Limb (tissue), 2 donors: ENCODE results near the gene STRN4.

ENCODE experiments used
- DNase-seq, 2 donors: peaks; one replicate each; pipeline ENCODE4 v3.0.0-alpha.2; 2016; ENCODE audit errors: extremely low spot score in 2 of 2

The STRN4 gene

DNA sequence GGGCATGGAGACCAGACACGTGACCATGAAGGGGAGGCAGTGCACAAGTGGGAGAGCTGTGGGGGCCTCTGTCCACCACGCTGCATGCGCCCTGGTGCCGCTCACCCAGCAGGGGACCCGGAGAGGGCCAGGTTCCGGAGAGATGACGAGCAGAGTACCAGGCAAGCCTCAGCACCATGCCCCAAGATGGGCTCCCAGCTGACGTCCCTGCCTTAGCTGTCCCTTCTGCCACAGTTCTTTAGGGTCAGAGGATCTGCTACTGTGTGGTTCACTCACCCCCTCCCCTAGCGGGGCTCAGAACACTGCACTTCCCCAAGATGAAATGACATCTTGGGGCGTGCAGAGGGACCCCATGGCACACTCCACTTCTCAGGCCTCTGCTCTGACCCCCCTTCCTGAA, 19.7 kb downstream of the STRN4 start:
- DNase-seq: peak in 1 of 2 donors; percentile 24

DNA sequence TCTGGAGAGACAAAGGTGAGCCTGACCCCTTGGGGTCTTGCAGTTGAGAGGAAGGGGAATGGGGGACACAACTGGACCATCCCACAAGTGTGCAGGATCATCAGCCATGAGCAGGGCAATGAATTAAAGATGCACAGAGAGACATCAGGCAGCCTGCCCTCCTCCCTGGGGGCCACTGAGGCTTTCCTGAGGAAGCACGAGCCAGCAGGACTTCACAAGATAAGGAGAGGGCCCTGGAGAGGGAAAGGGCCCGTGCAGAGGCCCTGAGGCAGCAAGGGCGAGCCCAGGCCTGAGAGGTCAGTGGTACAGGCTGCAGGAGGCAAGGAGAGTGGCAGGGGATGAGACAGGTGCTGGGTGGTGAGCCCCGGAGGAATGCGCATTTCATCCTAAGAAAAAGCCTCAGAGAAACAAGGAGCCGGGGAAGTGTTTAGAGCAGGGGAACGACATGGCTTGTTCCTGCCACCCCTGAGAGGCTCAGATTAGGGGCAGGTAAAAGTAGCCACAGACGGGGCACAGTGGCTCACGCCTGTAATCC, 20.3 kb downstream of the STRN4 start:
- no peak for DNase-seq

DNA sequence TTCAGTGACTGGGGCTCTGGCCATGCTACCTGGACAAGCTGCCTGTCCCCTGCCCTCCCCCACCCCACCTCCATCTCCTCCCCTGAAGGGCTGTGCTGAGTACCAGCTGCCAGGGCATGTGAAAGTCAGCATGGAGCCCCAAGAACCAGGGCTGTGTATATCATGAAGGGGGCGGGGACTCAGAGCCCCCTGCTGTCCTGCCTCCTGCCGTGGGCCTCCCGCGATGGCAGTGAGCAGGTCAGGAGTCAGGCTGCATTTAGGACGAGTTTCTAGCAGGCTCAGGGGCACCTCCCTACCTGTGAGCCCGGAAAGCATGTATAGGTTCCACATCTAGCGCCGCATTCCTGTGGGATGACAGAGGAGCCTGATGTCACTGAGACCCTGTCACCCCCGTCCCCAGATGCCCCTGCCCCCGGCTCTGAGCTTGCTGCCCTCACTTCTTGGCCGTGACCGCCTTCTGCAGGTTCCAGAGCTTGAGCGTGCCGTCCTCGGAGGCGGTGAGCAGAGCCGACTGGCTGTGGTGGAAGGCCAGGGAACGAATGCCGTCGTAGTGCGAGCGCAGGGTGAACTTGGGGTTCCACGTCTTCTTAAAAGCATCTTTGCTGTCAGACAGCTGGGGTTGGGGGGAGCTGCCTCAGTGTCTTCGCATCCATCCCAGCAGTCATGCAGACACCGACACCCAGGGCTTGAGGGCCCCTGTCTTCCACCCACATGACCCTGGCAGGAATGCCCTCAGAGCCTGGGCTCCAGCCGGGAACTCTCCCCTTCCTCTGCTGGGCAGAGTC, 21.0 kb downstream of the STRN4 start:
- peak in 1 of 2 donors; percentile 26 for DNase-seq

DNA sequence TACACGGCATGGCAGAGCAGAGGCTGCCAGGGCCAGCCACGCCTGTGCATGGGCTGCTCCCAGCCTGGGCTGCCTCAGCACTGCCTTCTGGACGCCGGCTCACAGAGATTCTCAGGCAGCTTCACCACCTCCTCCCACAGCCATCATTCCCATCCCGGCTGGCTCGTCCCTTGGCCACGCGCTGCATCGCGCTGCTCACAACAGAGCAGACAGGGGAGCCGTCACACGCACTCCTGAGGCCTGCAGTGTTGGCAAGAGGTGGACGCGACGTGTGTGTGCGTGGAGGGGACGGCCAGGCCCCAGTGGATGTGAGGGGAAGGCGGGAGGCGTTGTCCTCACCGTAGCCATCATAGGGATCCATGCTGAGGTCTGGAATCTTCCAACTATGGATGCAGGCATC, 21.8 kb downstream of the STRN4 start:
- DNase-seq: no peak

- DNase-seq: no peak
Observed at GRCh38 chr19:46723471-46723870, 22.8 kb downstream of the STRN4 start.

GRCh38 chr19:46723023-46723461, 23.2 kb downstream of the STRN4 start:
- DNase-seq: peak in 1 of 2 donors; percentile 21

GRCh38 chr19:46722421-46723022, 23.7 kb downstream of the STRN4 start:
- DNase-seq: peak in 1 of 2 donors; percentile 25

DNA sequence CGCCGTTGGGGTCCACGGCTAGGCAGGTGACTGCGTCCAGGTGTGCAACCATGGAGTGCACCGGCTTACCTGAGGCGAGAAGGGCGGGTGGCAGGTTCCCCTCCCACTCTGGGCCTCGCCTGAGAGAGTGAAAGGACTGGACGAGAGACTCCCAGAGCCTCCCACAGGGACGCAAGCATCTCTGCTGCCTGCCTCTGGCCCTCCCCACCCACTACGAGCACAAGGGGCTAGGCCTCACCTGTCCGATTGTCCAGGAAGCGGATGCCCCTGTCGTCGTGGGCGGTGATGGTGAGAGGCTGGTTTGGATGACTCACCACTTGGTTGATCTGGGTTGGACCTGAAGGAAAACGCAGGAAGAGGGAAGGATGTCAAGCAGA, 24.3 kb downstream of the STRN4 start:
- no peak for DNase-seq

DNA sequence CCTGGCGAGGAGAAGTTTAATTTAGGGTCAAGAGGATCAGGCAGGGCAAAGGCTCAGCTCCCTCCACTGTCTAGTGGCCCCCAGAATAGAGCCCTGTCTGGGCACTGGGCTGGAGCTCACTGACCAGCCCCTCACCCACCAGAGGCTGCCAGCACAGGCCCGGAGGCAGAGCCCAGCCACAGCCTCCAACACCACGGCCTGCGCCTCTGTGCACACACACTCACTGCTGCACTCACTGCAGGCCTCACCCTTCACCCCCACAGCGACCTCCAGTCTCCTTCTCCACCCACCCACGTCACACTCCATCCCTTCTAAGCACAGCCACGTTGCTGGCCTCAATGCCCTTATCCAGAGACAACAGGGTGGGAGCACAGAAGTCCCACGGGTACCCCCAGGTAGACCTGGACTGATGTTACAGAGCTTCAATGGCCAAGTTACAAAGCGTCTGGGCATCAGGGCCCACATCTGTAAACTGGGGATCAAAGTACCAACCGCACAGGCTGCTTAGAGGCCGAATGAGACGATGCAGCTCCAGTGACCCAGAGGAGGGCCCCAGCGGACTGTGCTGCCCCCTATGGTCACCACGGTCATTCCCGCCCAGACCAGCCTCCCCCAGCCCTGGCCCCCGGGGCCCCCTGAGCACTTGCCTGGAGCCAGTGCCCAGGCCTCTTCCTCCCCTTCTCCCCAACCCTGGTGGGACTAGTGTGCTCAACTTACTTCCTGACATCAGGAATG, 24.8 kb downstream of the STRN4 start:
- DNase-seq: peak in 1 of 2 donors; percentile 34

DNA sequence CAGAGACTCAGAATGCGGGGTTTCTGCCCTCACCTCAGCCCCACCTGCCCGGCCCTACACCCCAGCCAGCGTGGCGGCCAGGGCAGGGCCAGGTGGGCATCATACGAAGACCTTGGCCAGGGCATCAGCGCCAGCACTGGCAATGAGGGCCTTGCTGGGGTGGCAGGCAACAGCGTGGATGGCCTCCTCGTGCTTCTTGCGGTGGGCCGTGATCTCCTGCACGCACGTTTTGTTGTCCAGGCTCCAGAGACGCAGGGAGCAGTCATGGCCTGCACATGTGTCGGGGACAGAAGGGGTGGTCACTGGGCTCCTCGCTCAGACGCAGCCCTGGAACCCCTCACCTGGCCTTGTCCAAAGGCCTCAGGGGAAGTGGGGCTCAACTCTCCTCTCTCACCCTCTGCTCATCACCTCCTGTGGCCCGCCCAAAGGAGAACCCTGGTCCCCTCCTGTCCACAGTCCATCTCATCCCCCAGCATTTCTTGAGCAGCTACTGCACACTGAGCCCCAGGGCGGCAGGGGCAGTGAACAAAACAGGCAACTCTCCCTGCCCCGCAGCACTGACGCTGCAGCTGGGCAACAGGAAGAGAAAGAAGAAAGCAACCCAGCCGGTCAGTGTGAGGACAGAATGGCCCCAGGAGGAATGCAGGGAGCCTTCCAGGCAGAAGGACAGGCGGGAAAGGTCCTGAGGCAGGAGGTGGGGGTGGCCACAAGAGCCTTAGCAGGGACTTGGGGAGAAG, 25.6 kb downstream of the STRN4 start:
- peak in 1 of 2 donors; percentile 32 for DNase-seq

GRCh38 chr19:46719629-46720502, 26.4 kb downstream of the STRN4 start:
- peak in 1 of 2 donors; percentile 22 for DNase-seq

DNA sequence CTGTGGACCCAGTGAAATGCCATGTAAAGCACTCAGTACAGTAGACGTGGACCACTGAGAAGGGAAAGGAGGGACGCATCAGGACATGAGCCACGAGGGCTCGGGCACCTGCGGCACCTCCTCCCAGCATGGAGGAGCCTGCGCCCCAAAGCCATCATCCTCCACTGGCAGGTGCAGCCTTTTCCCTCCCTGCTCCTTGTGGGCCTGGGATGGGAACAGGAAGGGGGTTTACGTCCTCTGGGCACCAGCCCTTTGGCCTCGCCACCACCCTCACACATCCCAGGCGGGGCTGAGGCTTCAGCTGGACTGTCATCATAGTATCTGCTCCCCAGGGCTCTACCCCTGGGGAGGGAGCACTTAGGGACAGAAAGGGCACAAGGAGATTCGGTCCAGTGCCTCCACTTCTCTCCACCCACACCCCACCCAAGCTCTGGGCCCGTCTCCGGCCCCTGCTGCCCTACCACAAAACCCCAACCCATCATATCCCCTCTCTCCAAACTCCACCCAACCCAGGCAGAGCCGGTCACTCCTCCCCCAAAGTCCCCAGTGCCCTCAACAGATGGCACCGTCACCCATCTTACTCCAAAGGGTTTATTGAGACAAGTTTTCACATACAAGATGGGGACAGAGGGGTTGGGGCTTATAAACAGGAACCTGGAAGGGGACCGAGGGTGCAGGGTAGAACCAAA, 27.2 kb downstream of the STRN4 start:
- DNase-seq: no peak

GRCh38 chr19:46718157-46718933, 27.9 kb downstream of the STRN4 start:
- peak in 1 of 2 donors; percentile 29 for DNase-seq

- no peak for DNase-seq
Observed at GRCh38 chr19:46717716-46718143, 28.5 kb downstream of the STRN4 start.

- peak; percentile 84 to 98 for DNase-seq
Observed at GRCh38 chr19:46717034-46717715, 29.1 kb downstream of the STRN4 start, which contains the start of gene PRKD2. PRKD2 (minus strand) TSS chr19:46717114; CDS start chr19:46716370, 744 bp downstream.

GRCh38 chr19:46716672-46717033, 29.6 kb downstream of the STRN4 start:
- DNase-seq: no peak

GRCh38 chr19:46715975-46716671, 30.1 kb downstream of the STRN4 start:
- DNase-seq: peak in 1 of 2 donors; percentile 64

- DNase-seq: peak in 1 of 2 donors; percentile 38
Observed at GRCh38 chr19:46715620-46715974, 30.7 kb downstream of the STRN4 start.
